ENCODE results near the gene USP2.

Gene USP2

DNA sequence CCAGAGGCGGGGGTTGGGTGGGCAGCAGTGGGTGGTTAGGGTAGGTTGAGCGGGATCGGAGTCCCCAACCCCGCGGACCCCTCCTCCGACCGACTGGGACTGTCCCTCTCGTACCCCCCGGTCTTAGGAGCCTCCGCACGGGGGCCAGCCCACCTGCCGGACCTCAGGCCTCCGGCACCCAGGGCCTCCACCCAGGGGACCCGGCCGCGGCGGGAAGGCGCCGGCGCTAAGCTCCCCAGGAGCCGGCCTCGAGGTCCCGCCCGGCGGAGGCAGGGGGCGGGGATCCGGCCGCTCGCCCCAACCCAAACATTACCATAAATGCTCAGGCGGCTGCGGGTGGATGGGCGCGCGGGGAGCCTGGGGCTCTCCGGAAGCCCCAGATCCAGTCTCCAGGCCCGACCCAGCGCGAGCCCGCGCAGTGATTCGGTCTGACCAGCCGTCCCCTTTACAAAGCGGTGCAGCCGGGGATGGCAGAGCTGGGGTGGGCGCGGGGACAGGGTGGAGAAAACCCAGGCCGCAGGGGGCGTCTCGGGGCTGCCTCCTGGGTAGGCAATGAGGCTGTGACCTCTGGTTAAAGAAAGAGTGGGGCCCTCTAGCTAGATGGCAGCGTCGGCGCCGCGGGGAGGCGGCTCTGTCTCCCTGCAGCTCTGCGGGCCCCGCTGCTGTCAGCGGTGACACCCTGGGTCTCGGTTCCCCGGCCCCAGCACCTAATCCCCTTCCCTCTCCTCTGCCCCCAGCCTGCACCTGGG, 60.5 kb downstream of the USP2 start:
- DNase-seq (ENCODE audit: low spot score): no peak

DNA sequence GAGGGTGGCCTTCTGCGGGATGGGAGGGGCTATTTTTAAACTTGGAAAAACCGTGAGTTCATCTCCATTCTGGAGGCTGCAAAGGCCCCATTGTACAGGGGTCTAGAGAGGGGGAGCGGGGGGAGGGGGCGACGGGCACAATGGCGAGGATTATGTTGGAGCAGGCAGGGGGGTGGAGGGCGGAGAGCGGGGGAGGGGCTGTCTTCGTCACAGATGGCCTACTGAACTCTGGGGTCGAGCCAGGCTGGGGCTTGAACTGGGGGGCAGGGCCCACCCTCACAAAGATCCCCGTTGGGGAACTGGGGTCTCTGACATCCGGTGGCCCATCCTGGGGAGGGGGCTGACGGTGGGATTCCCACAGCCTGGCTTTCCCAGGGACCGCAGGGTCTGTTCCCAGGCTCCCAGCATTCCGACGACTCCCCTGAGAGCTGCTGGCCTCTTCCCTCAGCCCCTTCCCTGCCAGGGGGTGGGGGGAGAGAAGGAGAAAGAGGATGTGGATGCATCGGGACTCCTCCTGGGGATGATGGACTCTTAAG, 61.2 kb downstream of the USP2 start:
- DNase-seq (ENCODE audit: low spot score): no peak

DNA sequence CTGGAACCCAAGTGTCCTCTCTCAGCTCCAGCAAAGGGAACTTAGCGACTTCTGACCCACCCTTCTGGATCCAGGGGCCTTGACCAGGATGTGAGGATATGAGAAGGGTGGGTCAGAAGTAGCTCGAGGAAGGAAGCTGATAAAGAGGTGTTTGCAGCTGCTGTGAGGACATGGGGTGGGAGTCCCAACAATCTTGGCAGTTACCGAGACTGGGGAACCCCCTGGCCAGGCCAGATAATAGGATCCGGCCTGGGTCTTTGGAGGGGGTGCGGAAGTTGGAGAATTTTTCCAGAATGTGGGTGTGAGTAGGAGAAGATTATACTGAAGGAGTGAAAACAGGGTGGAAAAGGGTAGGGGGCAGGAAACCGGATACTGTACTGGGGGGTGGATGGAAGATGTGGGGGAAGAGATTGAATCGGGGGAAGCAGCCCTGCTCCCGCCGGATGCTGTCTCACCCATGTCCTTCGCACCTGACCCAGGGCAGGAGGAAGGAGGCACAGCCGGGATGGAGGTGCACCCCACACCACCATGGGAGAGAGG, 61.7 kb downstream of the USP2 start:
- DNase-seq (ENCODE audit: low spot score): no peak

DNA sequence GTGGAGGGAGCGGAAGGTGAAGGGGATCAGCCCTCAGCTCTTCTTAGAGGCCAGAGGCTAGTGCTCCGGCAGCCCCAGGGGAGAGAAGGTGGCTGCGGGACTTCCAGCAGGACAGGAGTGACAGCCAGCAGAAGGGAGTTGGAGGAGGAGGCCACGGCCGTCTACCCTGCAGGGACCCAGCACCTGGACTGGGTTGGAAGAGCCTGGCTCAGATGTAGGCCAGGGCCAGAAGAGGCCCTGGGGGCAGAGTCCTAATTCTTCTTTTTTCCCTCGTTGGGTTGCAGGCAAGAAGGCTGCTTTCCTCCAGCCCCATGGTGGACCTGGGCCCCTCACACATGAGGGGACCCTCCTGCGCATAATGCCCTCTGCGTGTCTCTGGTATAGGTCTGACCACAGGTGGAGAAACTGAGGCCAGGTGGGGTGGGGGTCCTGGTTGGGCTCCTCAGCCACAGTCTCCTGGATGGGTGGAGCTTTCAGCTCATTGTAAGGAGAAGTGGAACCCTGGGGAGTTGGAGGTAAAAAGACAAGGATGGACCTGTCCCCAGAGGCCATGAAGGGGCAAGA, 62.3 kb downstream of the USP2 start:
- no peak for DNase-seq (ENCODE audit: low spot score)

DNA sequence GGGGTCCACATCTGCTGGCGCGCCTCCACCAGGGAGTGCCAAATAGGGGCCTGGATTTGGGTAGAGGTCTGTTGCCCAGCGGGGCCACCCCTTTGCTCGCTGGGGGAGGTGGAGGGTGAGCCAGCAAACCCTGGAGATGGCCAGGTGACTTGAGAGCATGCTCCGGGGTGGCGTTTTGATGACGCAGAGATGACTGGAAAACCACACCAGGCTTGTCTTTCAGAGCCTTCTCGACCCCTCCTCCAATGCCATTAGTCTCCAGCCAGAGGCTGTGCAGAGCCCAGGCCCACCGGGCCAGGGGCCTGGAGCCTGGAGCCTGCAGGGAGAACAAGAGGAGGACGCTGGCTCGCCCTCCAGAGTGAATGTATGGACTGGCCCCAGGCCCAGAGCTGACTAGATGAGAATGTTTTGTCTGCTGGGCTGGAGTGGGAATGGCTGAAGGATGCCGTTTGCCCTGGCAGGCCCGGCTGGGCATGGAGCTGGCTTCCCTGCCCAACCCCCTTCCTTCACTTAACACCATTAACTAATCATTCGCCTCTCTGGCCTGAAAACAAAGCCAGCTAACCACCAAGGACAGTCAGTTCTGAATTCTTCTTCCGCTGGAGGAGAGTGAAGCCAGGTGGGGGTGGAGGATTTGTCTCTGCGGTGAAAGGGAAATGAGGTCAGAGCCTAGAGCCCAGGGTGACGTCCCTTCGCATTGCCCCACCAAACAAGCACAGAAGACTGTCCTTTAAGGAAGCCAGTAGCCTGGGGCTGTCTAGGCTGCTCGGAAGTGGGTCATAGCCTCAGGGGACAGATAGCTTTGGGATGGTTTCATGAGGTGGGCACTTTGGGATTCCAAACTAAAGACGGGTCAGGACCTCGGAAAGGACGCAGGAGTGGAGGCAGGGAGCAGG, 63.0 kb downstream of the USP2 start:
- DNase-seq (ENCODE audit: low spot score): no peak

DNA sequence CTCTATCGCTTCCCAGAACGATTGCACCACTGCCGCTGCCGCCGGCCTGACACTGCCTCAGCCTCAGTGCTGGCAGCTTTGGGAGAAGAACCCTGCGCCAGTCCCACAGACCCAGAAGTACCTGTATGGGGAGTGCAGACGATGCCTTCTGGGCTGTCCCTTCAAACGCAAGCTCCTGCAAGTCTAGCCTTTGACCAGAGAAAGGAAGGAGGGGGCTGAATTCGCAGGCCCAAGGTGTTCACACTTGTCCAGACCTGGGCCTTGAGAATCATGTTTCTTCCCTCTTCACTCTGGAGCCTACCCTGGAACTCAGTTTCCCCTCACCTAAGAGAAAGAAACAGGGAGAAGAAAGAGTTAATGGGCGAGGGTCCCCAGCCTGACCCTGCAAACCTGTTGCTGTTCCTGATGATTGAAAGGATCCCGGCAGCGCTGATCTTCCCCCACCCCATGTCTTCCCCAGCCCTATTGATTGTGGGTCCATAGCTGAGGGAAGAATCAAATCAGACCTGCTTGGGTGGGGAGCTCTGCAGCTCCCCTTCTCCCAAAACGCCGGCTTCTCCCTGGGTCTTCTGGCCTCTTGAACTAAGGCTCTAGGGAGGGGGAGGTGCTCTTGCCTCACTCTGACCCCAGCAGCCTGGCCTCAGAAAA, 63.8 kb downstream of the USP2 start:
- DNase-seq (ENCODE audit: low spot score): no peak

DNA sequence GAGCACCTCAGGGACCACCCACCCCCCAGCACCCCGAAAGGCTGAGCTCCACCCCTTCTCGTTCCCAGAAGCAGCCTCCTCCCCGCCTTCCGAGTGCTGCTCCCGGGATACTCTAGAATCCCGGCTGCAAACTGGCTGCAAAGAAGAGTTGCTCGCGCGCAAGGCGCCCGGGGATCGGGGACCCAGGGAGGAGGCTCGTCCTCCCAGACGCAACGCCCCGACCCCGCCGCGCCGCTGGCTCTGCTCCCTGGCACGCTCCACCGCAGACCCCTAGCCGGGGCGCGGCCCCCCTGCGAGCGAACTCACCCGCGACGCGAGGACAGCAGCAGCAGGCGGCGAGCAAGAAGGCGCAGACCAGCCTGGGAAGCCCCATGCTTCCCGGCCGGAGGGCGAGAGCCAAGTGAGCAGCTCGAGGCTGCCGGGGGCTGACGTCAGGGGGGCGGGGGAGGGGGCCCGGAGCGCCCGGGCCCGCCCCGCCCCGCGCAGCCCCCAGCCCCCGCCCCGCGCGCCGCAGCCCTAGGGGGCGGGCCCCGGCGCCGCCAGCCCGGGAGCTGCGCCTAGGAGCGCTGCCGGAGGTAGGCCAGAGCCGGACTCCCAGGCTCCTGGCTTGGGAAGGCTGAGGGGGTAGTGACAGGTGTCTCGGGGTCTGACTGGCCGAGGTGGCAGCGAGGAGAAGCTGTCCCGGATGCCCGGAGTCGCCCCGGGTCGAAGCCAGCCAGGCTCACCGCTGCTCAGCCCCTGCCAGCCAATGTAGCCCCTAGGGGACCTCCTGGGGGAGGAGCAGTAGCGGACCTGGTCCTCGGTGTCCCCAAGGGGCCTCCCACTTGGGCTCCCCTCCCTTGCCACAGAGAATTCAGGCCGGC, 64.5 kb downstream of the USP2 start, which contains the start of gene MCAM:
MCAM (minus strand) TSS at position 402 of the 863 bp plus-strand sequence; CDS start at position 373, 29 bp downstream.
- DNase-seq (ENCODE audit: low spot score): peak; percentile 78

DNA sequence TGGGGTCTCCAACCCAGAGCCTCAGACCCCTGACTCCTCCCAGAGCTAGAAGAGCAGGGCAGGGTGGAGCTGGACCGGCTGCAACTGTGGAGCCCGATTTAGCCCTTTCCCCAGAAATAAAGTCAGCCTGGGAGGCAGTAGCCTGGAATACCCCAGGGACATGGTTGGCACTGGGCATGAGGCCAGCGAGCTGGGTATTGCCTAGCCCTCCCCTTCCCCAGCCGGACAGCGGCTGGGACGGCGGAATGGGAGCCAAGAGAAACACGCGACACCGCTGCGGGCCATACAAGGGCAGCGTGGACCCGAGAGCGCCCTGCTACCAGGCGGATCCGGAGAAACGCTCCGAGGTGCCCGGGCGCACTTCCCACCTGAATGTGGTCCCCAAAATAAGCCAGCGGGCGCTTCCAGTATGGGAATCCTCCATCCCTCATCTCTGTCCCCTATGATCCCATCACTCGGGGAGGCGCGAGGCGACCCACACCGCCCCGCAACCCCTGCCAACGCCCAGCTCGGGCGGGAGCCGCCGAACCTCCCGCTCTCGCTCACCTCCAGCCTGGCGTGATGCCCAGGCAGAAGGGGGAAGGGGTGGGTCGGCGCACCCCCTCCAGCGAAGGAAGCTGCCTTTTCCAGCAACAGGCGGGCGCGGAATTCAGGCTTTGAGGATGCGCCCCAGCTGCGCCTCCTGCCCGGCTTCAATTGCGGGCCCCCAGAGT, 65.3 kb downstream of the USP2 start:
- no peak for DNase-seq (ENCODE audit: low spot score)

DNA sequence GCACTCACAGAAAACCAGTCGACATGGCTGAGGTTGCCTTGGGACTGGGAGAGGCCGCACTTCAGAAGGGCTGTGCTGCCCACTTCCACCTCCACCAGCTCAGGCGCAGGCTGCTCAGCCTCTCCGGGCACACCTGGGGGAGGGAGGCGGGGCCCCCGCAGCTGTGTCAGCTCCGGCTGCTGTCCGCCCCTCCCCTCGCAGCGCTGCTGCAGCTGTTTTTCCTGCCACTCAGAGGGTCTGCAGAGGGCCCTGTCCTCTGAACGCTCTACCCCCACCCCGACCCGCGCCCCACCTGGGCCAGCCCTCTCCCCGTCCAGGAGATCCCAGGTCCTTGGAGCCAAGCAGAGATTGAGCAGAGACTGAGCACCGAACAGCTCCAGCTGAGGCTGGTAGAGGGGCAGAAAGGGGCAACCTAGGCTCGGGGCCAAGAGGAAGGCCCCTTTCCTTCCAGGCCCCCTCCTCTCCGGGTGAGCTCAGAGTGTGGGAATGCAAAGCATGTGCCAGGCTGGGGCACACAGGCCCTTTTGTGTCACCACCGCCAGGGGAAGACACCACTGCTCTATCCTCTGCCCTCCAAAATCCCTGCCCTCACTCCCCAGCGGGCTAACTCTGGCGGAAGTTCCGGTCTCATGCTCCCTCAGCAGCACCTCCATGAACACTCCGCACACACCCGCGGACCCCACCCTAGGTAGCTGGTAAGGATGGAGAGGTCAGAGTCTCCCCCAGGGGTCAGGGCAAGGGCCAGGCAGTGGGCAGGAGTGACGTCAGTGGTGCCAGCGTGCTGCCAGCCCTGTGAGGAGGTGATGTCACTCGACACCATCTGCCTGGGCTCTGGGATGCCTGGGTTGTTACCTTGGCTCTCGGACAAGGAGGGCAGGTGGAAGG, 66.1 kb downstream of the USP2 start:
- no peak for DNase-seq (ENCODE audit: low spot score)

DNA sequence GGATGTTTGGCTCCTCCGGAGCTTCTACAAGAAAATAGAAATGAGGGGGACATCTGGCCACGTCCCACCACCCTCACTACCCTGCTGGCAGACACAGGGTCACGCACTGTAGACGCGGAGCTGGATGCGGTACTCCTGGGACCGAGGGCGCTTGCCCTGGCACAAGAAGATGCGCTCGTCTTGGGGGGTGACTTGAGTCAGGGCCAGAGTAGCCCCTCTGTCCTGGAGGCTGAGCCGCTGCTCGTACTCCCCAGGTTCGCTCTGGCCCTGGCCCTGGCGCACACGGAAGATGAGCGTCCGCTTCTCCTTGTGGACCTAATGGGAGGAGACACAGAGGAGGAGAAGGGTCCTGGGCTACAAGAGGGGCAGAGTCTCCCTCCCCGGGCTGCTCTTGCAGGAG, 66.8 kb downstream of the USP2 start:
- no peak for DNase-seq (ENCODE audit: low spot score)

DNA sequence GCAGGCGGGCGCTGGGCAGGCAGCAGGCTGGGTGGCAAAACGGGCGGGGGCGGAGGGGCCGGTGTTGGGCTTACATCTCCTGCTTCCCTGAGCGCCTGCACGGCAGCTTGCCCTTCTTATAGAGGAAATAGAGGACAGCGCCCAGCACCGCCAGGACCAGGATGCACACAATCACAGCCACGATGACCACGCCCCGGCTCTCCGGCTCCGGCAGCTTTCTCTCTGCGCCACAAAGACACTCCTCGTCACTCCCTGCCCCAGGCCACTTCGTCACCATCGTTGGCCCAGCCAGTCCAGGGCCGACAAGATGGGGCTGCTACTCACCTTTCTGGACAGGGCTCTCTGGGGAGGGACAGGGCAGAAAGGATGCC, 70.8 kb downstream of the USP2 start:
- no peak for DNase-seq (ENCODE audit: low spot score)

DNA sequence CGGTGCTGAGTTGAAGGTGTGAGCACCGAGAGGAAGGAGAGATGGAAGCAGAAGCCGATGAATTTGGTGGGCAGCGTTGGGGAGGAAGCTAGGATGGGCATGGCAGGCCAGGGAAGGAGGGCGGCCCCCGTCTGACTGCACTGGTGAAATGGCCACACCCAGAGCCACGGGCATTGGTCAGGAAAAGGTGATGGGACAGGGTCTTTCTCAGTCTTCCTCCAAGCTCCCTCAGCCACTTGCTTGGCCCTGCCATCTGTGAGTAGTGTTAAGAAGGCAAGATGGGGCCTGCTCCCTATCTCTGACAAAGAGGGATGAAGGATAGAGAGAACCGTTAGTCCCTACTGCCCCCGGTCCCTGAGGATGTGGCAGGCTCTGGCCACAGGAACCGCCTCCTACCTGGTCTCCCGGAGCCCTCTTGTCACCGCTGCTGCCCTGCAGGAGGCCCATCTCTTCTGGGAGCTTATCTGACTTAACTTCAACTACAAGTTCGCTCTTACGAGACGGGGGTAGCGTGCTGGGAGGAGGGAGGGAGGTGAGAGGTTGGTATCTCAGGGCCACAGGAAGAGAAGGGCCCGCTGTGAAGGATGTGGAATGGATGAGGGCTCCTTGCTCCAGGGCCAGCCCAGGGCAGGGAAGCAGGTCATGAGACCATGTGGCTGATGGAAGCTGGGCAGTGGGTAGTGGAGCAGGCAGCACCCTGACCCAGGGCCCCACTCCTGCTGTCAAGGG, 71.4 kb downstream of the USP2 start:
- no peak for DNase-seq (ENCODE audit: low spot score)

DNA sequence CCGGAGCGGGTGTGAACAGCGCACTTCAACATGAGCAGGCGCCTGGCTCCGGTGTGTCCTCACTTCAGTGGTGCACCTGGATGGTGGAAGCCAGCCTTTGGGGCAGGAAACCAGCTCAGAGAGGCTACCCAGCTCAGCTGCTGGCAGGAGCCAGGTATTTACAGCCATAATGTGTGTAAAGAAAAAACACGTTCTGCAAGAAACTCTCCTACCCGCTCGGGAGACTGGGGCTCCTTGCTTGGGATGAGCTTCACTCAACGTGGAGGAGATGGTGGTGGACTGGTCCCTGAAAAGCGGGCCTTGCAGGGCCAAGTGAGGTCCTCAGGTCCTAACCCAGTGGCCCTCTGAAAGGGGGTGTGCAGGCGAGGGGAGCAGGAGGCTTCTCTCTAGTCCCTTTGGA, 72.1 kb downstream of the USP2 start:
- DNase-seq (ENCODE audit: low spot score): no peak

DNA sequence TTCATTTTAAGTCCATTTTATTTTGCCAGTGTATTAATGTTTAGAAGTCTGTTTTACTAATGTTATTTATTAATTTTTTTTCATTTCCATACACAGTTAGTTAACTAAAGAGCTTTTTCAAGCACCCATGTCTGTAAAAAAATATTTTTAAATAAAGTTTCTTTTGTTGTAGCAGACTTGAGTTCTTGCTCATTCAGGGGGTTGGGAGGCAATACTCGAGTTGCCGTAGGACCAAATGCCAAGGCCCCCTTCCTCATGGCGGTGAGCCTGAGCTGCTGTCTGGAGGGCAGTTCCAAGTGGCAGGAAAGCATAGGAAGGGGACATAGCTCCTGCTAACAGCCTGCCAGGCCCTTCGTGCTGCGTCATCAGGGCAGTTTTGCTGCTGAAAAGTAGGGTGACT, 73.5 kb downstream of the USP2 start:
- DNase-seq (ENCODE audit: low spot score): no peak

DNA sequence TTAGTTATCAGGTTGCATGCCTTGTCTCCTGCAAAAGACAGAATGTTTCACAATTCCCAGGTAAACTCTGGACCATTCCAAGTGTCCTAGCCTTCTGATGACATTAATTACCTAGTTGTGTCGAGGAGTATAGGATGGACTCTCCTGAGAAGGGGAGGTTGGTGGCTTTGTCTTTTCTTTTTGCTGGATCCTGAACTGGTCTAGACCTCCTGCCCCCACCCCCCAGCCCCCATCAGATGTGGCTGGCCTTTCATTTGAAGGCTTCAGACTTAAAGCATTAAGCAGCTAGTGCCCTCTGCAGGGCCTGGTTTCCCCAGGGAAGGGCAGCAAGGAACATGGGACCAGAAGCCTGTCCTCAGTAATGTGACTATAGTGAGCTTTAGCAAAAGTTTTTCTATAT, 74.3 kb downstream of the USP2 start:
- DNase-seq (ENCODE audit: low spot score): no peak

DNA sequence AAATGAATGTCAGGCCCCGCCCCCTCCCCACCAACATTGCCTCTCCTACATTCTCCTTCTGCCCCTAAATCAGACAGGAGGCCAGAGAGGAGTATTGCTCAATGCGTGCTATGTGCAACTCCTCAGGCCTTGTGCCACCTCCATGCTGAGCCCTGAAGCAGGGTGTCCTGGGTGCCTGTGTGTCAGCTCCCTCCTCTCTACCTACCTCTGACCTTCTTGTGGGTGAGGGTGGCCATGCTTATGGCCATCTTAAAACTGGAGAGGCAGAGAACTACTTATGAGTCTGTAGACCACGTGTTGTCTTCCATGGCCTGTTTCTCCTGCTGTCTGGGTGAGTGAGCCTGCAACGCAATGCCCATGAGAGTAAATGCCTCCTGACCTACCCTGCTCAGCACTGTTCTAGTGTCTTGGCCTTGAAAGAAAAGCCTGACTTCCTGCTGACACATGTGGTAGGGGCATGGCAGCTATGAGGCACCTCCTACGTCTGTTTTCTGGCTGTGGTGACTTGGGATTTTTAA, 75.1 kb downstream of the USP2 start:
- no peak for DNase-seq (ENCODE audit: low spot score)

DNA sequence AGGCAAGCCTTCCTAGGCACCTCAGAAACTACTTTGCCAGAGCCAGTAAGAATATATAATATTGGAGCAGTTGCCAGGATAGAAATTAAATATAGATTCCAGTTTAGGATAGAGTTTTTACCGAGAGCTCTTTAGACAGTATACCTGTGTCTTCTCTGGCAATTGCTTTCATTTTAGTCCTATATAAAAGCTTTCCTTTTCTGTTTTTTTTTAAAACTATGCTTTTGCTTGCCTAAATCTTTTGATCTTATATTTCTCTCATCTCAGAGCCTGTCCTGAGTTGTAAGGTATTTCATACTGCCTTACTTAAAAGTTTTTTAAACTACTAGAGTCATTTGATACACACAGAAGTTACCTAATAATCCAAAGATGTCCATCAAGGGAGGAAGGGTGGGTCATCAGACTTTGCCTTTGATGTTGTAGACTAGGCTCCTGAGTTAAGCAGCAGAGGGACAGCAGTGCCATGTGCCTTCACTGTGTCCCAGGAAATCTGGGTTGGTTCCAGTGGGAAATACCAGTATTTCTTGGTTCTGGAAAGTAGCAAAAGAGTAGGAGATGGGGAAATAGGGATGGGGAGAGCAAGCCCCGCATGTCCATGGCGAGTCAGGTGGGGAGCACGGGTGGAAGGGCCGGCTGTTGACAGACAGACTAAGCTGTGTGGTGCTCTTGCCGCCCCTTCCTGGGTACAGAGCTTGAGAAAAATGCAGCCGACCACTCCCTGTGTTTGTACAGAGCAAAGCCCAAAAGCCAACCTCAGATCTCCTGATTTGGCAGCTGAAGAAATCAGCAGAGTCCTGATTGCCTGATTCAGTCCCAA, 75.7 kb downstream of the USP2 start:
- no peak for DNase-seq (ENCODE audit: low spot score)

All from HuH-7 (cell line).